HG02571 (cell line): Measurements from ENCODE around the gene MYO15B.

ENCODE experiments used
- ATAC-seq: cut with Tn5 transposase; IDR thresholded peaks from one replicate; pipeline ENCODE4 v1.9.1; 2021; ENCODE audit warnings: mild to moderate bottlenecking, moderate library complexity; ENCODE audit not compliant: unreplicated experiment

Gene MYO15B

GRCh38 chr17:75558666-75559530 is 28.7 kb upstream of the MYO15B start:
- no peak for ATAC-seq

GRCh38 chr17:75559958-75560533 is 27.6 kb upstream of the MYO15B start:
- no peak for ATAC-seq

GRCh38 chr17:75561927-75562603 is 25.5 kb upstream of the MYO15B start:
- no peak for ATAC-seq

- ATAC-seq: no peak
Measured at GRCh38 chr17:75563063-75563758, 24.4 kb upstream of the MYO15B start.

DNA sequence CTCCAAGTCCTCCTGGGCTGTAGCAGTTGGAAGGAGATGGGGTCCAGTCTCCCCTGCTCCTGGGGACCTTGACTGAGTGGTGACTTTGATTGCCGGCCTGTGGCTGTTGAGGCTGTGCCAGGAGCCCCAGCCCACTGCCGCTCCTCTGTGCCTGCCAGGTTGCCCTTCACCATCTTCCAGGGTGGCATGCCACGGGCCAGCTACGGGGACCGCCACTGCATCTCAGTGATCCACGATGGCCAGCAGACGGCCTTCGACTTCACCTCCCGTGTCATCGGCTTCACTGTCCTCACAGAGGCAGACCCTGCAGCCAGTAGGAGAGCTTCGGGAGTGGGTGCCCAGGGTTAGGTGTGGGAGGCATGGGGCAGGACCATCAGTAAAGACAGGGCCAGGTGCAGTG is 23.4 kb upstream of the MYO15B start:
- ATAC-seq: no peak

DNA sequence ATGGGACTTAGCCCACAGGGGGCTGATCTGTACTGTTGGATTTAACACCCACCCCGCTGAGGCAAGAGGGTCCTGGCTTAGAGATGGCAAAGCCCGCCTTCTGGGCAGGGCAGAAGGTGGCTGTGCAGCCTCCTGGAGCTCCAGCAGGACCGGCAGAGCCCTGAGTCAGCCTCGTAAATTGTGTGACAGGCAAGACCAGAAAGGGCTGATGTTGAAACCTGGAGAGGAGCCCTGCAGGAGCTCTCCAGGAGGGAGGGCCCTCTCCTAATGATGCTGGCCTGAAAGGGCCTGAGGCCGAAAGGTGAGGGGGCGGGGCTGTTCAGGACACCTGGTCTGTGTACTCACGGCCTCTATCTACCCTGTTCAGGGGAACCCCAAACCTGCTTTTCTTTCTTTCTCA is 22.5 kb upstream of the MYO15B start:
- ATAC-seq: no peak

DNA sequence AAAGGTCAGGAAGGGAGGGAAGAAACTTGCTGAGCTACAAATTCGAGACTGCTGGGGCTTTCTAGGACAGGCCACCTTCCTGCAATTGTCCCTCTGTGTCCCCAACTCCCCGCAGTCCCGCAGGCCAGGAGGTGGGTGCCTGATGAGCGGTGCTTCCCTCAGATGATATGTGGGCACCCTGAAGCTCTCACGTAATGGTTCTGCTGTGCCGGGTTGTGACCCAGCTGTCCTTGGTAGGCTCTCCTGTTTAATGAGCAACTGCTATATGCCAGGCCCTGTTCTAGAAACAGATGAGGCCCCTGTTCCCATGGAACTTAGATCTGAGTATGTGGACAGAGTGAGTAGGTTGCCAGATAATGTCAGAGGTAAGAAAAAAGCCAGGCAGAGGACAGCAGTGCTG is 22.0 kb upstream of the MYO15B start:
- ATAC-seq: no peak

GRCh38 chr17:75566416-75566815 is 21.2 kb upstream of the MYO15B start:
- no peak for ATAC-seq

DNA sequence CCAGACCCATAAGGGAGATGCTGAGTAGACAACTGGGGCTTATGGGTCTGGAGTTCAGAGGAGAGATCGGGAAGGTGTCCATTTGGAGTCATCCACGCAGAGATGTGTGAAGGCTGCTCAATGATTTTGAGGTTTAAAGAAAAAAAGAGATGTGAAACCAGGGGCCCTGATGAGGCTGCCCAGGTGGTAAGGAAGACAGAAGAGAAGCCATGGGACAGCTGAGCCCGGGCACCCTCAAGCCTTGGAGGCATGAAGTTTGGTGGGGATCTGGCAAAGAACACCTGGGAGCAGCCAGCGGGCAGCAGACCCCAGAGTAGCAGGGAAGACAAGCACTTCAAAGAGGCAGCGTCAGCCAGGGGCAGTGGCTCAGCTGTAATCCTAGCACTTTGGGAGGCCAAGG is 20.8 kb upstream of the MYO15B start:
- ATAC-seq: no peak

DNA sequence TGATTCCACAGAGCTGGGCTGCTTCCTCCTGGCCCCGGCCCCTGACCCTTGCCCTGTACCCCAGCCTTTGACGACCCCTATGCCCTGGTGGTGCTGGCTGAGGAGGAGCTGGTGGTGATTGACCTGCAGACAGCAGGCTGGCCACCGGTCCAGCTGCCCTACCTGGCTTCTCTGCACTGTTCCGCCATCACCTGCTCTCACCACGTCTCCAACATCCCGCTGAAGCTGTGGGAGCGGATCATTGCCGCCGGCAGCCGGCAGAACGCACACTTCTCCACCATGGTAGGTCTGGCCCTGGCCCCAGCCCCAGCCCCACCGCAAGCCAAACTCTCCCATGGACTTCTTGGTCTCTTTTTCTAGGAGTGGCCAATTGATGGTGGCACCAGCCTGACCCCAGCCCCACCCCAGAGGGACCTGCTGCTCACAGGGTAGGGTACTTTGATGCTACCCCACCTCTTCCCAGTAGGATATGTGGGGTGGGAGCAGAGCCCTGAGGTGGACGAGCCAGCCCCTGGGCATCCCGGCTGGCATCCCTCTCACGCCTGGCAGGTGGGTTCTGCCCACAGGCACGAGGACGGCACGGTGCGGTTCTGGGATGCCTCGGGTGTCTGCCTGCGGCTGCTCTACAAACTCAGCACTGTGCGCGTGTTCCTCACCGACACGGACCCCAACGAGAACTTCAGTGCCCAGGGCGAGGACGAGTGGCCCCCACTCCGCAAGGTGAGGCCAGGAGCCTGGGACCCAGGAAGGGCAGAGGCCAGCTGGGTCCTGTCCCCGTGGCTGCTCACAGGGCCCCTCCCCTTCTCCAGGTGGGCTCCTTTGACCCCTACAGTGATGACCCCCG is 19.0 kb upstream of the MYO15B start:
- ATAC-seq: no peak

DNA sequence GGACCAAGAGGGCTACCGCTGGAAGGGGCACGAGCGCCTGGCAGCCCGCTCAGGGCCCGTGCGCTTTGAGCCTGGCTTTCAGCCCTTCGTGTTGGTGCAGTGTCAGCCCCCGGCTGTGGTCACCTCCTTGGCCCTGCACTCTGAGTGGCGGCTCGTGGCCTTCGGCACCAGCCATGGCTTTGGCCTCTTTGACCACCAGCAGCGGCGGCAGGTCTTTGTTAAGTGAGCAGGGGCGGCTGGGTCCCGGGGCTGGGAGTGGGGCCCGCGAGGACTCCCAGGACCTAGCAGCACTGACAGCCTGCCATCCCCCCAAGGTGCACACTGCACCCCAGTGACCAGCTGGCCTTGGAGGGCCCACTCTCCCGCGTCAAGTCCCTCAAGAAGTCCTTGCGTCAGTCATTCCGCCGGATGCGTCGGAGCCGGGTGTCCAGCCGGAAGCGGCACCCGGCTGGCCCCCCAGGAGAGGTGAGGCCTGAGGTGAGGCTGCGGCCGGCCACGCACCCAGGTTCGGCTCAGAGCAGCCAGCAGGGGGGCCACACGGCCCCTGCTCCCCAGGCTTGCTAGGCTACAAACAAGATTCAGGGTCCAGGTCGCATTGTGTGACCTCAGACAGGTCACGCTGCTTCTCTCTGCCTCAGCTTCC is 17.4 kb upstream of the MYO15B start:
- no peak for ATAC-seq

DNA sequence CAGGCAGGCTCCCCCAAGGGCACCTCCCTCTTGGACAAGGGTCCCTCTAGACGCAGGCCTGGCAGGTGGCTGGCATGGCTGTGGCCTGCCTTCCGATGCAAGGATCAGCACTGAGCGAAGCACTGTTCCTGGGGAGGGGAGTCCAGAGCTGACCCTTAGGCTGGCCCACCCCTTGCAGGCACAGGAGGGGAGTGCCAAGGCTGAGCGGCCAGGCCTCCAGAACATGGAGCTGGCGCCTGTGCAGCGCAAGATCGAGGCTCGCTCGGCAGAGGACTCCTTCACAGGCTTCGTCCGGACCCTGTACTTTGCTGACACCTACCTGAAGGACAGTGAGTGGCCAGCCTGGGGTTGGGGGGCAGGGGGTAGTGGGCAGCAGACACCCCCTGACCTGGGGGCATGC is 16.8 kb upstream of the MYO15B start:
- no peak for ATAC-seq

DNA sequence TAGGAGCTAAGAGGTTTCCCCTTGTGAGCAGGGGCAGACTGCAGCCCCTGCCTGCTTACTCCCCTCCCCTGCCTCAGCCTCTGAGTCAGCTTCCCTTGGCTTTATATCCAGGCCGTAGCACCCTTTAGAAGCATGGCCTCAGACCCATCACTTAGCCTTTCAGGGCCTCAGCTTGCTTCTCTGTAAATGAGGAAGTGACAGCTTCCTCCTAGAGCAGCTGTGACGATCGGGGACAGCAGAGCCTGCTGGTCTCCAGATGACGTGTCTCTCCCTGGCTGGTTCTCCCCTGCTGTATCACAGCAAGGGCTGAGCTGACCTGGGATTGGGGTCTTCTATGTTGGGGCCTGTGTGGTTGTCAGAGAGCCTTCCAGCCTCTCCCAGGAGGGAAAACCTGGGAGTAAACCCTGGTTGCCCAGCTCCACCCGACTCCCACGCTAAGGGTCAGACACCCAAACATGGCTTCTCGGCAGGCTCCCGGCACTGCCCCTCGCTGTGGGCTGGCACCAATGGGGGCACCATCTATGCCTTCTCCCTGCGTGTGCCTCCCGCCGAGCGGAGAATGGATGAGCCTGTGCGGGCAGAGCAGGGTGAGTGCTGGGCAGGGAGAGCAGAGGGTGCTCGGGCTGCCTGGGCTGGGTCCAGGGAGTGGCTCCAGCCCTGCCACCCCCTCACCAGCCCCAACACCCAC is 16.3 kb upstream of the MYO15B start:
- ATAC-seq: no peak

GRCh38 chr17:75571885-75572215 is 15.8 kb upstream of the MYO15B start:
- ATAC-seq: no peak

DNA sequence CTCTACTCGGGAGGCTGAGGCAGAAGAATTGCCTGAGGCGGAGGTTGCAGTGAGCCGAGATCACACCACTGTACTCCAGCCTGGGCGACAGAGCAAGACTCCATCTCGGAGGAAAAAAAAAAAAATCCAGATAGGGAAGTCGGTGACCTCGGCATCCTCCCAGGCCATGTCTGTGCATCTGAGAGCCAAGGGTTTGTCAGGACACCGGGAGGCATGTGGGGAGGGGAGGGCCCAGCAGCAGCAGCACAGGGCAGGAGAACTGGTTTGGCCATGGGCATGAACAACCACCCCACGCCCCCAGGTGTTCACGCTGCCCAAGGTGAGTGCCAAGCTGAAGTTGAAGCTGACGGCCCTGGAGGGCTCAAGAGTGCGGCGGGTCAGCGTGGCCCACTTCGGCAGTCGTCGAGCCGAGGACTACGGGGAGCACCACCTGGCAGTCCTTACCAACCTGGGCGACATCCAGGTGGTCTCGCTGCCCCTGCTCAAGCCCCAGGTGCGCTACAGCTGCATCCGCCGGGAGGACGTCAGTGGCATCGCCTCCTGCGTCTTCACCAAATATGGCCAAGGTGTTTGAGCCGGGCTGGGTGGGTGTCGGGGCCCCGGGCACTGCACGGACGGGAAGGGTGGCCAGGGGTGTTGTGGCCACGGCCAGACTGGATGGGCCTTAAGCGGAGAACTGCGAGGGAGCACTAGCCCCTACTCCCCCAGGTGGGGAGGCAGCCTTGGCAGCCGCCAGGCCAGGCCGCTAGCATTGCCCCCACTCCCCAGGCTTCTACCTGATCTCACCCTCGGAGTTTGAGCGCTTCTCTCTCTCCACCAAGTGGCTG is 14.7 kb upstream of the MYO15B start:
- no peak for ATAC-seq

DNA sequence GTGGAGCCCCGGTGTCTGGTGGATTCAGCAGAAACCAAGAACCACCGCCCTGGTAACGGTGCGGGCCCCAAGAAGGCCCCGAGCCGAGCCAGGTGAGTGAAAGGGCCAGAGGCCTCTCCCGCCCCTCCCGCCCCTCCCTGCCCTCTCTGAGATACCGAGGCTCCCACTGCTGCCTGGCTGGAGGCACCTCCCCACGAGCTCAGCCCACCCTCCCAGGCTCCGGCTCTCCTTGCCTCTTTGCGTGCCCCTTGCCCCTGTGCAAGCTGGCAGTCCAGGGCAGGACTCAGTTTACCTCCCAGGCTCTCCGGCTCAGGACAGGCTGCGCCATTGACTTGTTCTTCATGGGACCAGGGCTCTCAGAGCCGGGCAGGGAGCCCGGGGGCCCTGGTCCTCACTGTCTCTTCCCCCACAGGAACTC is 14.1 kb upstream of the MYO15B start:
- ATAC-seq: no peak

DNA sequence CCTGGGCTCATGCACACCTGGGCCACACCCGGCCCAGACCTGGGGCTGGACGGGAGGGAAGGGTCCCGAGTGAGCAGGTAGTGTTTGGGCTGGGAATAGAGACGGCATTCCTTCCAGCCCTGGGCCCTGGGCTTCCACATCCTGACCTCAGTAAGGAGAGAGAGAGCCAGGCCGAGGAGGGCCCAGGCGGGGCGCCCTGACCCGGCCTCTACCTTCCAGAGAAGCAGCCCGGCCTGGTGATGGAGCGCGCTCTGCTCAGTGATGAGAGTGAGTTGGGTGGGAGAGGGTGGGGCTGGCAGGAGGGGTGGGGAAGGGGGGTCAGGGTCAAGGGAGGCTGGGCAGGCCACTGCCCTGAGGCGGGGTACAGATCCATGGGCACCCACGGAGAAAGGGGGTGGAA is 13.6 kb upstream of the MYO15B start:
- ATAC-seq: no peak

- ATAC-seq: no peak
Measured at GRCh38 chr17:75574404-75575036, 13.1 kb upstream of the MYO15B start.
